GM18511 (cell line): Measurements from ENCODE around the gene EYS.
"Not testable (repeated sequence)": the region's sequence is repeated elsewhere in the genome, so short reads cannot be mapped to it uniquely, and the experiment has no call there.

Experiments used
- ATAC-seq: cut with Tn5 transposase; IDR thresholded peaks from one replicate; pipeline ENCODE4 v1.9.1; 2021; ENCODE audit warnings: mild to moderate bottlenecking, moderate library complexity; ENCODE audit not compliant: unreplicated experiment

EYS gene

DNA sequence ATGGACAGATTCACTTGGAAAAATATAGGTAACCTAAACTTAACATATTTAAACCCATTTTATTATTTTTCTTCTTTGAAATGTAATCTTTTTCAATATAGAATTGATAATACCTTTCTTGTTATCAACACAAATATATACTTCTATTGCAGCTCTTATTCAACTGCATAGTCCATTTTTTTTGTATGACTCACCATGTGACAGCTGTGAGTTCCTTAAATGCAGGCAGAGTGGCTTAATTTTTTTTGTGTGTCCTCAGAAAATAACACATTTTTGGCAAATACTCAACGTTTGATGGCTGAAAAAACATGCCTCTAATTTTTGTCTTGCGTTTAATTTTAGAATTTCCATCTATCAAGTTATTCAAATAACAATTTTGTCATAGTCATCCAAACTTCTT is 1616.7 kb downstream of the EYS start:
- ATAC-seq: no peak

DNA sequence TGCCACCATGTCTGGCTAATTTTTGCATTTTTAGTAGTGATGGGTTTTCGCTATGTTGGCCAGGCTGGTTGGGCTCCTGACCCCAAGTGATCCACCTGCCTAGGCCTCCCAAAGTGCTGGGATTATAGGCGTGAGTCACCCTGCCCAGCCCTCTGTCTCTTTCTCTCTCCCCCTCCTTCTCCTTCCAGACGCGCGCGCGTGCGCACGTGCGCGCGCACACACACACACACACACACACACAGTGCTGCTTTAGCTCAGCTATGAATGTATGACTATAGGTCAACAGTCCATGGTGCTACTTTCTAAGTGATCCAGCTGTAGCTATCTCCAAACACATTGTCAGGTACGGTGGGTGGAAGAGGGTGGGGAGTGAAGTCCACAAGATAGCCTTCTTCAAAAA is 1621.9 kb downstream of the EYS start:
- ATAC-seq: no peak

DNA sequence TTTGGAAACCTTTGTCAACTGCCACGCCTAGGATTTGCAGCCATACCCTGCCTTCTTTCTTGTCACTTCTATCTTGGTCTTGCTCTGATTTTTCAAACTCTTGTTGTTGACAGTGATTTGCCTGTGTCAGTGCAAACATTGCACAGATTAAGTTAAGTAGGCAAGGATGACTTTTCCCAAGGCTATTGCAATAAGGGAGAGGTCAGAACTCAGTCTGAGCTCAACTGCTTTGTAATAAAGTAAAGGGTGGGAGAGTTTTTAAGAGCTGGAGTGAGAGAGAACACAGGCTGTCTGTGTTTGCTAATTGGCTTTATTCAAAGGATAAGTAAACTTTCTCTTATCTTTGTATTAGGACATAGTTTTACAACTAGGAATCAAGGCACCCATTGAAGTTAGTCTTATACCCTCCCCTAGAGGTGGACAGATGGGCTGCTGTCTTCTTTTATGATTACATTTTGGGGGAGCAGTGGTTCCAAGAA is 1622.8 kb downstream of the EYS start:
- no peak for ATAC-seq

DNA sequence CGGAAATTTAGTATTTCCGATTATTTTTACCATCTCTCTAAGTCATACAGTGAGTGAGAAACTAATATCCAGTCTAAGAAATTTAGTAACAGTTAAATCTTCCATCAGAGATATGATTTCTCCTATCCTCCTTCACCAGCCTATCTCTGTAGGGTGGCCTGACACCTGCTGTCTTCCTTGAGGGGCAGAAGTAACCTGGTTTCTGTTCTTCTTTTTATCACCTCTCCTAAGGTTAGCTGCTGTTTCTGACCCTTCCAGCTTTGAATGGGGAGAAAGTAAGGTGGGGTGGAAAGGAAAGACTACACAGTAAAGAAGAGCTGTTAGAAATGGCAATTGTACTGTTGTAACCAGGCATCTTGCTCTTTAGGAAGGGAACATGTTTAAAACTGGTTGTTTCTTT is 1623.8 kb downstream of the EYS start:
- ATAC-seq: peak; percentile 87

DNA sequence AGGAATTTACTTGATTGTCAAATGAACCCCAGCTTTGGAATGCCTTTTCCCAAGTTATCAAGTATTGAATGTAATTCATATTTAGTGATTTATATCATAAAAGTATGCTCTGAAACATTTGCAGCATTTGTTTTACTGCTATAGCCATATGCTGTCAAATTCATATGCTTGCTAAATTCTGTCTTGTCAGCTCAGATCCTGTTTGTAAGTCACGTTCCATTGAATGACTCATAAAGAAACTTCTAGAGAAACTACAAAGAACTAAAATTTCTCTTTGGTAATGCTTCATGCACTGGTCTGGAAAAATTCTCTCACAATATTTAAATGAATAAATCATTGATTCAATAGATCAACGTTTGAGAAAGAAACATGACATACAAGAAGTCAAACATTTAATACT is 1625.6 kb downstream of the EYS start:
- no peak for ATAC-seq

DNA sequence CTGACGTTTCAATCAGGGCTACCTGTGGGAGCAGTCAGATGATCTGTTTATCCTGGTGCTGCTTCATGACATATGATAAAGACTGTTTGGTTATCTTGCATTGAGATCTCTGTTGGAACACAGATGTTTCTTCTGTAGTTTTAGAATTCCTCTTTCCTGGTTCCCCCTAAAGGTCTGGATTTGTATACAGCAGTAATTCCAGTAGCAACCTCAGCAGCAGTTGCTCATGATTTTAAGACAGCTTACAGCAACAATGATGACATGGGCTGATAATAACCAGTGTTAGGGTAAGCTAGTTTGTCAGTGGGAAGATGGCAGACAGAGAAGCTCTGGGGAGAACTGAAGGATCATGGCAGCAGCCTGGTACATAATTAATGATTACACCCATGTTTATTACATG is 1632.0 kb downstream of the EYS start:
- no peak for ATAC-seq

DNA sequence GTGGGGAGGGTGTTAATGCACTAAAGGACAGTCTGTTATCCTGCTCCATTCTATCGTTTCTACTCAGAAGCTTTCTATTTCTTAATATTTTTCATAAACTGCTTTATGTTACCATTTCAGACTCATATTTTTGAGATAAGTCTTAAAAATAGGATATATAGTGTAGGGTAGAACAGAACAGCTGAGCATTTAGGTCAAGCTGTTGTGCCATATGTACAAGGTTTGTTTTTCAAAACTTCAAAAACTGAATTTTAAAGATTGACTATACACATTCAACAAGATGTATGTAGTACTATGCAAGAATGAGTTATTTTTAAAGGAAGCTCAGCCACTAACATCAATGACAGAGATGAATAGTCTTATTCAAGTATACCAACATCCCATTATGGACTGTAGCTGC is 1634.3 kb downstream of the EYS start:
- no peak for ATAC-seq

DNA sequence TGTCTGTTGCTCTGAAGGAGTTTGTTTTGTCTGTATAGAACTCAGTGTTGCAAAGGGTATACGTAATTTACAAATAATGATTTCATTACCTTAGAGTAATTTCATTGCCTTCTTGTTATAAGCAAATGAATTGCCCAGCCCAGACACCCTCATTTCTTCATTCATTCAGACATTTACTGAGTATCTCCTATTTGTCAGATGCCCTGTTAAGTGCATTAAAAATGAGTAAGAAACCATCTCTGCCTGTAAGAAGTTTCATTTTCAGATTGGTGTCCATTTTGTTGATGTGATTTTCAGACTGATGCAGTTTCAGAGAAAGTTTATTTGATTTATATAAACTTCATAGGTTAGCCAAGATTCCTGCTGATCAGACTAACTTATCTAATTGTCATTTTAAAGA is 1642.1 kb downstream of the EYS start:
- no peak for ATAC-seq

DNA sequence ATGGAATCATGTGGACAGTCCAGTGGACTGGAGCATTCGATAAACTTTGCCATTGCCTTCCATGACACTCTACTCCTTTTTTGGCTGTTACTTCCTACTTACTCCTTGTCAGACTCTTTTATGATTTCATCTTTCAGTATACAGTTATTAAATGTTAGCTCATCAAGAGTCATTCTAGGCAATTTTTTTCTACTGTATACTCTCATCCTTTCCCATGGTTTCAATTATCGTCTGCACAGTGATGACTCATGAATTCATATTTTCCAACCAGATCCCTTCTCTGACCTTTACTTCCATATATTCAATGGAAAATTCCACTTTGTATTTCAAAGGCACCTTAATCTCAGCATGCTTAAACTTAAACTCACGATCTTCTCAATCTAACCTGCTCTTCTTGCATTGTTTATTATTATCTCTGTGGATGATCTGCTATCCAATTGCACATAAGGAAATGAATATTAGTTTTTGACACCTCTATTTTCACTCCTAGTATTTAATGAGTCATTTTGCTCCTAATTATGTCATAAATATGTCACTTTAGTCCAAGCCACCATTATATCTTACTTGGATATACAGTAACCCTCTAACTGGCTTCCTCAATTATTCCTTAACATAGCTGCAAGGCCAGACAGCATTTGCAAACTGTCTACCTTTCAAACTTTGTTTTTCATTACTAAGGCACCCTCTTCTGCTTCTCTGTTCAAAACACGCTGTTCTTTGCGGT is 1643.9 kb downstream of the EYS start:
- no peak for ATAC-seq

DNA sequence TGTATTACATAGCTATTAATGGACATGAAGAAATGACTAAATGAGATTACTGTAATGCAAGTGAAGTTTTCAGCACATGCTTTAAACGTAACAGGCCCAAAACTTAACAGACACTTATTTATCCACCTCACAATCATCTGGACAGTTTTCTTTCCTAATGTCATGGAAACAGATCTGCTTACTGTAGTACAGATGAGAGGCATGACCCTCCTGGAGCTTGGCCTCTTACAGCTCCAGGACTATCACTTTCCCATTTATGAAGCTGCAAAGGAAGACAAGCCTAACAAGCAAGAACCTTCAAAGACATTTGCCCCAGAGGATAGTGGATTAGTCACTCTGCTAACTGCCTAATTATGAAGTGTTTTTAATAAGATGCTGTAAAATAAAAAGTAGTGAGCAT is 1652.2 kb downstream of the EYS start:
- no peak for ATAC-seq

DNA sequence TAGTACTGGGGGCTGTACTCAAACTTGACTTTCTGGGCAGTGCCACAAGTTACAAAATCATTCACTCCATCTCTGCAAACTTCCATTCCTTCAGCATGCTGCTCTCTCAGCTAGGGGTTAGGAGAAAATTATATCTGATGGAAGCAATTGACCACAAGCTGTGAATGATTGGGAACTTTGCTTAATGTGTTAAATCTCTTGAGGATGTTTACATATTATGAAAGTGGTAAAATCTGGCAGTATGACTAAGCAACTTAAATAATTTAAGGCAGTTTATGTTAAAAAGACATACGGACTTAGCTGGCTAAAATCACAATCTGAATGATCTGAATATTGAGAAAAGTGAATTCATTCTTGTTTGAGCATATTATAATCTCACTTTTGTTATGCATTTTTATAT is 1656.4 kb downstream of the EYS start:
- ATAC-seq: no peak

DNA sequence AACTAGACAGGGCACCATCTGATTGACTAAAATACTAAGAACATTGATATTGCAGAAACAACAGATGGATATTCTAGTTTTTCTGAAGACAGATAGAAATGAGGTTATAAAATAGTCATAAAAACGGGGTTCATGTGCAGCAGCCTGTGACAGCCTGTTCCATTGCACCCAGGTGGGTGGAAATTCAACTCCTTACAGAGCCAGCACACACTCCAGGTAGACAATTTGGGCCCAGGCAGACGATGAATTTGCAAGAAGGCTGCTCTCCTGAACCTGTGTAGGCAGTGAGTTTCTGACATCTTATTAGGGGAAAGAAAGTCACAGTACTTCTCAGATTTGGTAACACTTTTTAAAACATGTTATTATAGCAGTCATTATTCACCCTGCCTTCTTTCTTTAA is 1657.3 kb downstream of the EYS start:
- no peak for ATAC-seq

DNA sequence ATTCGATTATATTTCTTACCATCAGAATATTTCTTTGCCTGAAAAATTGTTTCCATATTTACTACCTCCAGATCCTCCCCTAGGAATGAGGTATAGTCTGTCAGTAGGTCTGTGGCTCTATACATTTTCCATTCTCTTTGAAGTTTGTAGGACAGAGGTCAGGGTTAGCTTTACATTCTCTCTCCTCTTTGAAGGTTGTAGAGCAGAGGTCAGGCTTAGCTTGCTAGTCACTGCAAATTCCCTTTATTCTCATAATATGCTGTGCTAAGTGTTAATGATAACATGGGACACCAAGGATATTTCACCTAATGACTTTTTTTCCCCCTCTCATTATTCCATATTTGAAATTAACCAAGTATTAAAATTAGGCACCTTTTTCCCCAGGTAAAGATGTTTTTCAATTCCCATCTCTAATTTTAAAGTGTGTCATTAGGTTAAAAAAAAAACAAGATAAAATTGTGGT is 1660.2 kb downstream of the EYS start:
- no peak for ATAC-seq

DNA sequence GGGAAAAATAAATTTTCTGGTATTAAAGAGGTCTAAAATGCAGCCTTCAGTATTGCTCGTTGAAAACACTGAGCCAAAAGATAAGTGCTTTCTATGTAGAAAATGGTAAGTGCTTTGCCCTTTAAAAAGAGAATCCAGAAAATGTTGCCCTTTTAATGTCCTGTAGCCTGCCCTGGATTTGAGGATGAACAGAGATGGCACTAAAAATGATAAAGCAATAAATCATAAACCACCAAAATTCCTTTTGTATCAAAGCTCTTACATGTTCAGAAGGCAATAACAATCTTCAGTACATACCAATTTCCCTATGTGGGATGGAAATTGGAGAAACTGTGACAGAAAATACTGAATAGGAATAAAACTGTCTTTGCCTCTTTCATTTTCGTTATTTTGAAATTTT is 1665.7 kb downstream of the EYS start:
- ATAC-seq: no peak

DNA sequence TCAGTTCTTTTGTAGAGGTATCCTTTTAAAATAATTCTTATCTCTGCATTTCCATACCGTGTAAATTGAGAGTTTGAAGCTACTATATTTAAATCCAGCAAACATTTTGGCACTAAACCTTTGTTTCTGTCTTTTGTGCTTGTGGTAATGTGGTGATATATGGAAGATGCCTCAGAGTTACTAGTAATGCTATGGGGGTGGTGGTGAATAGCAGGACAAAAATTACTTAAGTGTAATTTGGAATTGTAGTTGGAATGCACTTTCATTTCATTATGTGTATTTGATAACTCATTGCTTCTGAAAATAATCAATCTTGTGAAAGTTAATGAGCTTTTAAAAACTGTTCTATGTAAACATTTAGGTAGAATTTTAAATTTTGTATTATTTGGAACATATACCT is 1666.9 kb downstream of the EYS start:
- no peak for ATAC-seq

DNA sequence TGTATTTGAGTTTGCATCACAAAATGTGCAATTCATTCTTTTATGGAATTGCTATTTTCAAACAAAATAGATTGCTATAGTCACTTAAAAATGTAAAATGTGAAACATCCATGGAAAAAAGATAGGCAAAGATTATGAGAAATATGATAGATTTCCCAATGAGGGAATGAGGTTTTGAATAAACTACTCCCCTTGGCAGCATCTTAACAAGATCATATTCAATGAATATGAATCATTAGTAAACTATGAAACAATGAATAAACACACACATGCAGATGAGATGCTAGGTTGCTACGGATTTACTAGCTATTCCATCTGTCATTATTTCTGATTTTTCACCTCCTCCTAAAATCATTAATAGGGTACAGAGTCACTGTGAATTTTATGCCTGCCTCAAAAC is 1669.6 kb downstream of the EYS start:
- no peak for ATAC-seq

DNA sequence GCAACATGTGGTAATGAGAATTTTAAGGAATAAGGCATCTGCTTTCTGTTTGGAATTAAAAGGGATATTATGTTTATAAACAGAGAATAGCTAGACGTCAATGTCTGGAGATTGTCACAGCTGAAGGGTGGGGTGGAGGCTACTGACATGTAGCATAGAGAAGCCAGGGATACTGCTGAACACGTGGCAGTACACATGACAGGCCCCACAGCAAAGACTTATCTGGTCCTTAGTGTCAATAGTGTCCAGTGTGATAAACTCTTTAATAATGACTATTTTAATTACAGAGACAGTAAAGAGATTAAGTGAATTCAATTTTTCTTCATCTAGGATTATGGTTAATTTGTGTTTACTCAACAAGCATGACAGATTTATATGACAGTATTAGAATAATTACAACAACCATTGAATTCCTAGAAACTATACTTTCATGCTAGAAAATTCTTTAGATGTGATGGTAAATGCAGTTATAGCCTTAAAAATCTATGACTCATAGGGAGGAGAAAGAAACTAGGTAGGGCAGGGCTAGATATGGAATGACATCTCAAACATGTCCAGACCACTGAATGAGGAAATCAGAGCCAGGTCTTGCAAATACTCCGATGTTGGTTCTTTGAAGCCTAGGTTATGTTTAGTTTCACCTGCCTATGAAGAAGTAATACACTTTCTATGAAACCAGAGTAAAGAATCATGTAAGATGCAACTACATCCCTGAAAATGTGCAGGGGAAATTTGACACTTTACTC is 1671.9 kb downstream of the EYS start:
- no peak for ATAC-seq

DNA sequence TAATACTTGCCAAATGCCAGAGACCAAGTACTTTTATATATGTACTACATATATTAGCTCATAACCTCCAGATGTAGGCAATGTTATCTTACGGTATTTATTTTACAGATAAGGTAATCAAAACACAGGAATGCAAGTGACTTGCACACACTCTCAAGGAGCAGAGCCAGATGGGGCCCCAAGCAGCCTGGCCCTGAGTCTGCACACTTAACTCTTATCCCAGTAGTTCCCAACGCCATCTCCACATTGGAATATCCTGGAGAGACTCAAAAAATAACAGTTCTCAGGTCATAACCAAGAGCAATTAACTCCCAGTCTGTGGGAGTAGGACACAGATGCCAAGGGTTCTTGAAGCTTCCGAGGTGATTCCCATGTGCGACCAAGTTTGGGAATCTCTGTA is 1672.7 kb downstream of the EYS start:
- no peak for ATAC-seq

DNA sequence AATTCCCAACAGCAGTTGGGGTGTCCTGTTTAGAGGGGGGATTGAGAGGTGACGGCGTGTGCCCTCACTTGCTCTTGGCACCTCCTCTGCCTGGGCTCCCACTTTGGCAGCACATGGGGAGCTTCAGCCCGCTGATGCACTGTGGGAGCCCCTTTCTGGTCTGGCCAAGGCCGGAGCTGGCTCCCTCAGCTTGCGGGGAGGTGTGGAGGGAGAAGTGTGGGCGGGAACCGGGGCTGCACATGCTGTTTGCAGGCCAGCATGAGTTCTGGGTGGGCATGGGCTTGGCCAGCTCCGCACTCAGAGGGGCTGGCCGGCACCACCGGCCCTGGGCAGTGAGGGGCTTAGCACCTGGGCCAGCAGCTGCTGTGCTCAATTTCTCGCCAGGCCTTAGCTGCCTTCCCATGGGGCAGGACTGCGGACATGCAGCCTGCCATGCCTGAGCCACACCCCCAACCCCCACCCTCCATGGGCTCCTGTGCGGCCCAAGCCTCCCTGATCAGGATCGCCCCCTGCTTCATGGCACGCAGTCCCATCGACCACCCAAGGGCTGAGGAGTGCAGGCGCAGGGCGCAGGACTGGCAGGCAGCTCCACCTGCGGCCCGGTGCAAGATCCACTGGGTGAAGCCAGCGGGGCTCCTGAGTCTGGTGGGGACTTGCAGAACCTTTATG is 1675.9 kb downstream of the EYS start:
- ATAC-seq: not testable (repeated sequence)

DNA sequence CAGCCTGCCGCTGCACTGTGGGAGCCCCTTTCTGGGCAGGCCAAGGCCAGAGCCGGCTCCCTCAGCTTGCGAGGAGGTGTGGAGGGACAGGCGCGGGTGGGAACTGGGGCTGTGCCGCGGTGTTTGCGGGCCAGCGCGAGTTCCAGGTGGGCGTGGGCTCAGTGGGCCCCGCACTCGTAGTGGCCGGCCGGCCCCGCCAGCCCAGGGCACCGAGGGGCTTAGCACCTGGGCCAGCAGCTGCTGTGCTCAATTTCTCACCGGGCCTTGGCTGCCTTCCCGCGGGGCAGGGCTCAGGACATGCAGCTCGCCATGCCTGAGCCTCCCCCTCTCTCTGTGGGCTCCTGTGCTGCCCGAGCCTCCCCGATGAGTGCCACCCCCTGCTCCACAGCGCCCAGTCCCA is 1683.3 kb downstream of the EYS start:
- ATAC-seq: no peak

DNA sequence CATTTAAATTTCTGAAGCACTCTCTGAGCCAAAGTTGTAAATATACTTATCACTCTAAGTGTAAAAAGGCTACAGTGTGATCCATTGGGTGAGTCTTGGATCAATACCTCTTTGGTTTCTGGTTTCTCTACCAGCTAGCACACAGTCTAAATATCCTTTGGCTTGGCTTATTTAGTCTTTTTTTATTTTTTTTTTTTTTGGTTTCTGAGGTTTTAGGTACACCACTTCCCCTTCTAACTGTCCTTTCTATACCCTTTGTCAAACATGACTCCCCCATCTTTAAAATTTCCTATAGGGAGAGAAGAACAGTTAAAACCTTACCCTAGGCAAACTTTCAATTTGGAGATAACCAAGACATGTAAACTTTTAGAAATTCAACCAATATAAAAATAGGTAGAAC is 1692.4 kb downstream of the EYS start:
- ATAC-seq: no peak

DNA sequence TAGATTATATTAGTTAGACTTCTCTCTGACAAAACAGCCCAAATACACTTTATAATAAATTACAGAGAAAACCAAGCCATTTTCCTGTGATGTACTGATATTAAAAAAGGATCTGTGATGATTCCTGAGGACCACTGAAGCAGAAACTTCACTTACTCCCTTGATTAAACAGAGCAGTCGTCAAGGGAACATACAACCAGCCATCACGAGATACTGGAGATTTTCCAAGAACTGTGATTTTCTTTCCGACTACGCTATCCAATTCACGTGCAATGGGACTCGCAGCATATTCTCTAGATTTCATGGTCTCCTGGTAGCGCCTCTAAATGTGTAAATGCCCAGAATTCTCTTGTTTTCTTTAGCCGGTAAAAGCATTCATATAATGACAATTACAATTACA is 1694.0 kb downstream of the EYS start:
- no peak for ATAC-seq
